HG03108 (cell line): ENCODE measurements around the gene PSKH1.
"Not testable (repeated sequence)": the region's sequence is repeated elsewhere in the genome, so short reads cannot be mapped to it uniquely, and the experiment has no call there.

Experiments used
- ATAC-seq: cut with Tn5 transposase; IDR thresholded peaks from one replicate; pipeline ENCODE4 v1.9.1; 2021; ENCODE audit warnings: moderate library complexity; ENCODE audit not compliant: unreplicated experiment

The PSKH1 gene

DNA sequence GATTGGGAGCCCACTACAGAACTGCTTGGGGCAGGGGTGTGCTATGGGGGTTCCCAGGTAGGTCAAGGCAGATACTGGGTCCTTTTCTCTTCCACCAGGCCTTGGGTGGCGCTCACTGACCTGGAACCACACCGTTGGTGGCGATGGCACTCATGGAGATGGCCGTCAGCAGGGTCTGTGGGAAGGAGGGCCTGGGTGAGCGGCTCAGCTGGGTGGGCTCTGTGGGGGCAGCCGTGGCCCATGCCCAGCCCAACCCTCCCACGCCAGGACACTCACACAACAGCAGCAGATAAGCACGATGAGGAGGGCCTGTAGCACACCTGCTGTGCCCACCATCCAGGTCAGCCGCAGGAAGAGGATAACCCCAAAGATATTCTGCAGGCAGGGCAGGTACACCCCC is 64.6 kb downstream of the PSKH1 start:
- ATAC-seq = no peak

DNA sequence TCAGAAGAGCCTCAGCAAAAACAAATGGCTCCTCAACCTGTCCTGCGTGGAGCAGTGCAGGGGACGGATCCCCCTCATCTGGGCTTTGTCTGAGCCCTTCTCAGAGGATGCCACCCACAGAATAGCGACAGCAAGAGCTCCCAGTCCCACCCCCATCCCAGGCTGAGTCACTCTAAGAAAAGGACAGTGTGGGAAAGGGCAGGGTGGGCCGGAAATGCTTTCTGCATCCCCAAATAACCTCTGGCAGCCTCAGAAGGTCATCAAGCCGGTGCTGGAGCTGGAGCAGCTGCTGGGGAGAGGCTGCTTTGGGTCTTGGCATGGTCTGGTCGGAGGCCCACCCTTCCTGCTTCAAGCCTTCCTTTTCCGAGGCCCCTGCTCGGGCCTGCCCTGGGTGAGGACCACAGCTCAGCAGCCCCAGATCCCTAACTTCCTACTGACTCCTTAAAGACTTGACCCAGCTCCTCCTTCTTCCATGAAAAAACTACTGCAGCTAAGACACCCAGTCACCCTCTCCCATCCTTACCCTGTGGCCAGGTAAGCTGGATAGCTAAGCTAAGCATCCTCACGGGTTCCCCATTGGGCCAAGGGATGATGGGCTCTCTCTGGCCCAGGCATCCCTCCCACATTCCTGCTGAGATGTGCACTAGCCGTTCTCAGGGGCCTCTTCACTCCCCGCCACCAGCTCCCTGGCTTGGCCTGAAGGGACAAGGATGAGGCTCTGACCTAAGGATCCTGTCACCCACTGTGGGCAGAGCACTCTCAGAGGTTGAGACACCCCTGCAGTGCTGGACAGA is 66.7 kb downstream of the PSKH1 start:
- no peak for ATAC-seq

DNA sequence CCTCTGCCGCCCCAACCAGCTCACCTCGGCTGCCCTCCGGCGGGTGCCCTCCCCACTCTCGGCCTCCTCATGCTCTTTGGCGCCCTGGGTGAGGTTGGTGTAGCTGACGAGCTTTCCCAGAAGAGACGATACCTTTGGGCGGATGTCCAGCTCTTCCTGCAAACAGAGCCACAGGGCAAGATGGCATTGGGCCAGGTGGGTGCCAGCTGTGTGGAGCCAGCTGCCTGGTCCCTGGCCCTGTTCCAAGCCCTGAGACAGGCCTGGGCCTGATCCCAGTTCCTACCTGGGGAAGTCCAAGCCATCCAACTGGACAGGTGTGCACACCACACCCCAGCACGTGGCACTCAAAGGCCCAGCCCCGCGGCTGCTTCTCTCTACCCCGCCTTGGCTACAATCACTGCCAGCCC is 68.5 kb downstream of the PSKH1 start:
- ATAC-seq = no peak

DNA sequence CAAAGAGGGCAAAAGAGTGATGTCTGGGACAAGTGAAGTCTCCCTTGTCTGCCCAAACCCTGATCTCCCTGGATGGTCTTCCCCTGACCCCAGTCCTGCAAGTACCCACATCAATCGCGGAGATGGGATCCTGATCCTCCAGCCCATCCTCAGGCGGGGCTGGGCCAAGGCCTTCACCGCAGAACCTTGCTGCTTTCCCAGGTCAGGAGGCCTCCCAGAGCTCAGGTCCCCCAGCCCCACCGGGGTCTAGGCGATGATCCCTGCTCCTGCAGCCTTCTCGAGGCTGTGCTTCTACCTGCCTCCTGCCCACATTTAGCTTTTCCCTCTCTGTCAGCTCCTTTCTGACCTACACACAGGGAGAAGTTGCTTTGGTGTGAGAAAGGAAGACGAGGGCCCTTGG is 69.1 kb downstream of the PSKH1 start:
- ATAC-seq = no peak

DNA sequence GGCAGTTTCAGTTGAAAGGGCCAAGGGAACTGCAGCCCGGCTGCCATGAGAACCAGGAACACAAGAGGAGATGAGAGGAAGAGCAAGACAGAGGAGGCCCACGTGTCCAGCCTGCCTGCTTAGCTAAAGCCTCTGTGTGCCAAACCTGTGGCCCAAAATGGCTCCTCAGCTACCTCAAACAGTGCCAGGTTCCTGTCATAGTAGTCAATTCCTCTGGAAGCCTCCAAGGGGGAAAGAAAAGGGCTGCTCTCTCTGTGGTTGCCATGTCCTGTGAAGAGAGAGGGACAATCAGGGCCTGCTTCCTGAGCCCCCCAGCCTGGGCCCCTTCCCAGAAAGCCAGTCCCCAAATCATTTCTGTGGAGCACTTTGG is 70.2 kb downstream of the PSKH1 start:
- no peak for ATAC-seq

DNA sequence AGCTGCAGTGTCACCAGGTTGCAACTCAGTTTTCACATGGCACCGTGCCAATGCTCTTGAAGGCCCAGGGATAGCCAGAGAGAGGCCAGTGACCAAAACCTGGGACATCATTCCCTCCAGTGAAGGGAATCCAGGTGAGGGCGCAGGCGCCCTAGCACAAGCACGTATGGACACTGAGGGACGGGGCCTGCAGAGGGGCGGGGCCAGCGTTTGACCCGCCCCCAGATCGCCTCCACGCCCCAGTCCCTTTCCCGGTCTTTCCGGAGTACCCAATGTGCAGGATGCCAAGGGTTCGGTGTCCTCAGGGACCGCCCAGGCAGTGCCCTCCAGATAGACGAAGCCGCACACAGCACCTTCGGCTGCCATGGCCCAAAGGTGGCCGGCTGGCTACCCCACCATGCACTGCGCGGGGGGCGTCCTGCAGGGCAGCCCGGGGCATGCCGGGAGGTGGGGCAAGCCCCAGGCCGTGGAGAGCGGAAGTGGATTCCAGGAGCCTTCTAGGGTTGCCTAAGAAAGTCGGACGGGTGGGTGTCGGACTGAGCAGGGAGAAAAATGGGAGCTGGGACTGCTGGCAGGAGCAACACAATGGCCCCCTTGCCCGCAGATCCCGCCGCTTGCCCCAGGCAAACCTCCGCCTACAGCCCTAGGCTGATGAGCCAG is 70.7 kb downstream of the PSKH1 start:
- ATAC-seq = no peak

DNA sequence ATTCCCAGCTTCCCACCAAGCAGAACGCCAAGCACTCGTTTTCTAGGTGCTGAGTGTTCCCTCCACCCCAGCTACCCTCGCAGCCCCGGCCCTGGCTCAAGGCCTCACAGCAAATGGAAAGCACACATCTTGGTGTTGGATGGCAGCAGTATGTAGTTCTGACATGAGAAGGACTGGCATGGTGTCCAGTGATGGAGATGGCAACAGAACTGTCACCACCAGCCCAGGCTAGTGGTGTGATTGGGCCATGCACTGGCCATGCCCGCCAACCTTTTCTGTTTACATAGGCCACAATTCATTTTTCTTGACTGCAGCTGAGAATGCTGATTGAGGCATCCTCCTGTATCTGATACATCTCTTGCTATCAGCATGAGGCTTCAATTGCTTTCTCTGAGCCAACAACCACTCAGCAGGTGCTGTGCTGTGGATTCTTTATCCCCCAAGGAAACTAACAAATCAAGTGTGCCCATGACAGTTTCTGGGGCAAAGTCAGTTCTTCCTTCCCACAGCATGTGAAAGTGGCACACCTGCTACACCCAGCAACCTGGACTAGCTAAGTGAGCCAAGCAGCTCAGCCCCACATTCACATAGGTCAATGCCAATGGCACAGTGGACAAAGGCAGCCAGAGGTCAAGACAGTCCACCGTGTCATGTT is 71.5 kb downstream of the PSKH1 start:
- no peak for ATAC-seq

DNA sequence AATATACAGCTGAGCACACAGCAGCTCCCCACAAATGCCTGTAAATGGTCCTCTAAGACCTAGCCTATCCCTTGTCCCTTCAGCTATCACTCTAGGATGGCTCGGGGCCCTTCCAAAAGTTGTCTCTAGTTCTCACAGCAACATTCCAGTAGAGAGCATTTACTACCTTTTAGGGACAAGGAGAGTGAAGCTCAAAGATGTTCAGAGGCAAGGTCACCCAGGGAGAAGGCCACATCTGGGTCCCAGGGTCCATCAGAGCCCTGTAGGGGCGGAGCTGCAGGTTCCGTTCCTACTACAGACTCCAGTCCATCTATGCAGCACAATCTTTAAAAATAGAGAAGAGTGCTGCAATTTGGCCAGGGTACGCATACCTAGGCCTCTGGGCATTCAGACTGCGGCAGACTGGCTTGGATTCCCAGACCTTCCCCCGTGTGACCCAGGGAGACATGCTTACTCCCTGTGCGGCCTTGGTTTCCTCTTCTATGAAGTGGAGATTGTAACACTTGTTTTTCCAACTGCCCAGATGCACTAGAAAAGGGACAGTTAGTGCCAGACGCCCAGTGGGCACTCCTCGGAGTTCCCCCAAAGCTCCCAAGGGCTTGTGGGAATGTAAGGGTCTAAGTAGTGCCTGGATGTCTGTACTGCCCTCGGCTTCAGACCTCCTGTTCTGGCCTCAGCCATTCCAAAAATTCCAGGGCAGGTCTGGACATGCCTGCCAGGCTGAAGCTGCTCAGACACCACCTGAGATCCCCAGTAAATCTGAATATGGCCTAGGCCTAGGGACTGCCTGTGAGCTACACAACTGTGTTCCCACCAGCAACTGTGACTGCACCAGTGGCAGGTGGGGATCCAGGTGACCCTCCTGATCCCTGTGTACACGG is 72.9 kb downstream of the PSKH1 start:
- ATAC-seq = no peak

DNA sequence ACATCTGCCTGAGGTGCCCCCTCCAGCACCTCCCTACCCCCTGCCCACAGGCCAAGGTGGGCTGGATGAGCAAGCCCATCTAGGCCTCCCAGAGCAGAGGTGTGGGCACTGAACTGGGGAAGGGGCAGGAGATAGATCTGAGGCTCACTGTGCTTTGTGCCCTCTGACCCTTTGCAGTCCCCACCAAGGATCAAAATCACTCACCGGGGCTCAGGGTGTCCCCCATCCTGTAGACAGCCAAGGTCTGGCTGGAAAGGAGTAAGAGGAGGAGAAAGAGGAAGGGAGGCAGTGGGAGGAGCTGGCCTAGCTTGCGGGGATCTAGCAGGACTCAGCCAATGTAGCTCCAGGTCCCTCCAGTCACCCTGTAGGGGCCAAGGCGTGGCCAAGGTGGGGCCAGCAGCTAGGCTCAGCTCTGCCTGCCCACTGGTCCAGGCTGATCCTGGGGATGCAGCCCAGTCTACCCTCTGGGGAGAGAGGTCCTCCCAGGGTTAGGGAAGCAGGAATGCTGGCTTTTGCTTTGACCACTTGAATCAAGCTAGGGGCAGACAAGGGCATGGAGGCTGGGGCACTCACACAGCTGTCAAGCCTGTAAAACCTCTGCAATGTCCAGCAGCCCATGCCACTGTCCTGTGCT is 73.6 kb downstream of the PSKH1 start:
- ATAC-seq = no peak

DNA sequence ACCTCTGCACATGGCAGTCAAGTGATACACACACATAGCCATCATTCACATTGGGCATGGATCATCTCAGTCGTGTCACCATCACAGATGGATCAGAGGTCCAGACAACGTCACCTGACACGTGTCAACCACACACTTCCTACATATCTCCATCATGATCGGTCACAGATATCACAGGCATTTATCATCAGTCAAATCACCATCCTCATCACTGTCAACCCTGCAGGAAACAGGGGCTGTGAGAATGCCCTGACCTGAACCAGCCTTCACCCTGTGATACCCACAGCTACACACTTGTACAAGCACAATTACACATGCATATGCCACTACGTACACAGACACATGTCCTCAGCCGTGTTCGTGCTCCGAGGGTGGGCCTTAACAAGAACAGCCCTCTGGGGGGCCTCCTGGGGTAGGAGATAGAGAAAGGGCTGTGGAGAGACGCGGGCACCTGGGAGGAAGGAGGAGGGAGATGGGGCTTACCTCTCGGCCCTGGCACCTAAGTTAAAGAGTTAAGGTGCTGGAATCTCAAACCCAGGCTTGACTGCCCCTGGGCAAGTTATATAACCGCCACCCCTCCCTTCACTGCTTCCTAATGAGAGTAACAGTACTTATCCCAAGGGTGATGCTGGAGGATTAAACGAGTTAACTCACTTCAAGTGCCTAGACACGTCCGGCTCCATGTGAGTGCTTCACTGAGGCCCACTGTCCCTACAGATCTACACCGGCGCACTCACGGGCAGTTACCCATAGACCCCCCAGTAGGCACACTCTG is 74.3 kb downstream of the PSKH1 start:
- ATAC-seq = no peak

DNA sequence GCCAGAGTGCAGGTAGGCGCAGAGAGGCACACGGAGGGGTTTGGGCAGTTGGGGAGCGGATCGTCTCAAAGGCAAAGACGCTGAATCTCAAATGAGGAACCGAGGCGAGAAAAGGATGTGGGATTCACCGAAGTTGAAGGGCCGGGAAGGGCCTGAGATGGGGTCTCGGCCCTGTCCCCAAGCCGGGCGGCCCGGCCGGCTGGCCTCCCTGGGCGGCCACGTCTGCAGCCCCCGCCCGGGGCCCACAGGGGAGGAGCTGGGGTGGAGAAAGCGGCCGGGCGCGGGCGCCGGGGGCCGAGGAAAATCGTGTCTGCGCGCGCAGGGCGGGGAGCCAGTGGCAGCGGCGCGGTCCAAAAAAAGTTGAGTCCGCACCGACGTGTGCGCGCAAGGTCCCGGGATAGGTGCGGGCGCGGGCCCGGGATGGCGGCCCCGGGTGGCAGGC is 74.9 kb downstream of the PSKH1 start:
- ATAC-seq = peak; percentile 18

DNA sequence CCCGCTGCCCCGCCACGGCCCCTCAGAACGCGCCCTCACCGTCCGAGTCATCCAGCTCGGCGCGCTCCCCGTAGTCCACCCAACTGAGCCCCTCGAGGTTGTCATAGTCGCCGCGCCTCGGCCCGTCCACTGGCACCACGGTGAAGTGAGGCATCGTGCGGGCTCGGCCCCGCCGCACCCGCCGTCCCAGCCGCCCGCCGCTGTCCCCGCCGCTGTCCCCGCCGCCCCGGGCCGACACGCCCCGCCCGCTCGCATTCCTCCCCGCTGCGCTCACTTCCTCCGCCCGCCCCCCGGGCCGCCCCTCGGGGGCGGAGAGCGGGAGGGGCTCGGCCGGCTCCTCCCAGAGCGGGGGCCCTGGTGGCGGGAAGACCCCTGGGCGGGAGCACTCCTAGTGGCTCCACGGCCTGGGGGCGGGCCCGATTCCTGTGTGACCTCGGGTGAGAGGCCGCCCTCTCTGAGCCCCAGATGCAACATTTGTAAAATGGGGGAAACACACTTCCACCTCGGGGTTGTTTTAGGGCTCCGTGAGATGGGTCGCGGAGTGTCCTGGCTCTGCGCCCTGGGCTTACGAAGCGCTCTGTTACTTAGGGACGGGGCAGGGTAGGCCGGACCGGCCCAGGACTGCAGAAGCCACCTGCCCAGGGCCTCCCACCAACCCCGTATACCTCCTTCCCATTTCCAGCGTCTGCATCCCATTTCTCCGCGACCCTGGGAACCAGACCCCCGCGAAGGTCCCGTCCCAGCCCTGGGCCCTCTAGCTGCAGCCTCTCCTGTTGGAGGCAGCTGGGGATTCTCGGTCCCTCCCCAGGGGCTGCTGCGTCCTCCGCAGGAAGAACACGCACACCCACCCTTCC is 75.6 kb downstream of the PSKH1 start, which contains the start of gene SLC12A4:
Gene SLC12A4, minus strand, starts transcription at position 238 of the 854 bp plus-strand sequence. Its CDS starts 84 bp downstream, at position 154.
- peak; percentile 81 for ATAC-seq

DNA sequence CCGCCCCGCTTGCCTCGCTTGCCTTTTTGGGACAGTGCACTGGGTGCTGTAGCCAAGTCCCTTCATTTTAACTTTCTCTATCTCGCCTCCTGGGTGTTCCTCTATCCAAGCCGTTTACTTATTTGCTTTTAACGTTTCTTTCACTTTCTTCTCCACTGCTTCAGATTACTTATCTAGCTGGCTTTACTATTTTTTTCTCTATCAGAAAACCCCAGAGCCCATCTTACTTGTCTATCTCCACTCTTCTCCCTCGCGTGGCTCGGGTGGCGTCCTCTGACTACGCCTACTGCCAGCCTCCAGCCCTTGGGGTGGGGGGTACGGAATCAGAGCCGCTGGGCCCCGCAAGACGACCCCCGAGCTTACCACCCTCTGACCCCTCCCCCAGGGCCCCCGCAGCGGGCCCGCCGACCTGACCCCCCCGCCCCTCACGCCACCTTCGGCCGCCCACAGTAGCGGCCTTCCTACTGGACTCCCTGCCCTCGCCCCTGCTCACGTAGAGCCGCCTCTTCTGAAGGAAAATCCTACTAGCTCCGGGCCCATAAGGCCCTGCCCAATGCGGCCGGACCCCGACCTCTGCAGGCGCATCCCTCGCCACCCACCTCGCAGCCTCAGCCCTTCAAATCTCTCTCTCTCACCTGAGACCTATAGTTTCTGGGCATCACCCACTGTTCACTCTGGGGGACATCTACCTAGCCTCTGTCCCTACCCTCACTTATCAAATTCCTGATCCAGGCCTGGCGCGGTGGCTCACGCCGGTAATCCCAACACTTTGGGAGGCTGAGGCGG is 76.4 kb downstream of the PSKH1 start:
- no peak for ATAC-seq

DNA sequence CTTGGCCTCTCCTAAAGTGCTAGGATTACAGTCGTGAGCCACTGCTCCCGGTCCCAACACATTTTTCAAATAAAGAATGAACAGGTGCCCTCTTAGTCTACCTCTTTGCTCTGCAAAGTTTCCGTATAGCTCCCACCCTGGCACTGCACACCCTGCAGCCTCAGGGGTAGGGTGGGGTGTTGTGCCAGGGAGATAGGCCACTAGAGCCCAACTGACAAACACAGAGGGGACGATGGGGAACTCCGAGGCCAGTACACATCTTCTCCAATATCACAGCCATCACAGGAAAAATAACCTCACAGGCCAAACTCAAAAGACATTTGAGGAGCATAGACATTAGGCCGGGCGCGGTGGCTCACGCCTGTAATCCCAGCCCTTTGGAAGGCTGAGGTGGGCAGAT is 78.1 kb downstream of the PSKH1 start:
- ATAC-seq = no peak

DNA sequence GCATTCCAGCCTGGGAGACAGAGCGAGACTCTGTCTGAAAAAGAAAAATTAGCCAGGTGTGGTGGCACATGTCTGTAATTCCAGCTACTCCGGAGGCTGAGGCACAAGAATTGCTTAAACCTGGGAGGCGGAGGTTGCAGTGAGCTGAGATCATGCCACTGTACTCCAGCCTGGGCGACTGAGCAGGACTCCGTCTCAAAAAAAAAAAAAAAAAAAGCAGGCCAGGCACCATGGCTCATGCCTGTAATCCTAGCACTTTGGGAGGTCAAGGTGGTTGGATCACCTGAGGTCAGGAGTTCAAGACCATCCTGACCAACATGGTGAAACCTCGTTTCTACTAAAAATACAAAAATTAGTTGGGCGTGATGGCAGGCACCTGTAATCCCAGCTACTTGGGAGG is 79.2 kb downstream of the PSKH1 start:
- ATAC-seq = not testable (repeated sequence)

DNA sequence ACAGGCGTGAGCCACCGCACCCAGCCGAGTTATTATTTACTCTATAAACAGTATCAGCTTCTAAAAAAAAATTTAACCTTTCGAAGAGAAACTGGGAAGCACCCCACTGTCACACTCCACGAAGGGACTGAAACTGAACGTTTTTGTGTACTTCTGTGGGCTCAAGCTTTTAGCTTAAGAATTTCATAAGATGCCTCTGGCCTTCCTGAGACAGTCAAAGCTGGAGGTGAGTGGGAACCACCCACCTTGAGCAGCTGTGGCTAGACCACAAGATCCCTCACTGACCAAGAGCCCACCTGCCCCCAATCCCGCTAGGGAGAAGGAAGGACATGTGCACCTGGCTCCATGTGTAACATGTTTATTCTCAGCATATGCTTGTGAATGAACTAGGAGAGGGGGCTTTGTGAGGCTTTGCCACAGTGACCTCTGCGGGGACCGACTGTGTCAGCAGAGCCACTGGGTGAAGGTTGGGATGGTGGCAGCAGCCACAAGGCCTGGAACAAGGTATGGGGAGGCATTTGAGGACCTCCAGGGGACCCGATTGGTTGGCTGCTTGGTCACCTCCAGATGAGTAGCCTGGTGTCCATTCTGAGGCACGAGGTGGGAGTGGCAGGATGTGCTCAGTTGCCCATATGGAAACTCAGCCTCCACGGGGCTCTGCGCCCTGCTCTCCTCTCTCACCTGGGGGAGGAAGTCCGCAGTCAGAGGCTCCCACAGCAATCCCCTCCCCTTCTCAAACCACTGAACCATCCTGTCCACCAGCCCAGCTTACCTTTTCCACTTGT is 82.5 kb downstream of the PSKH1 start:
- ATAC-seq = no peak

DNA sequence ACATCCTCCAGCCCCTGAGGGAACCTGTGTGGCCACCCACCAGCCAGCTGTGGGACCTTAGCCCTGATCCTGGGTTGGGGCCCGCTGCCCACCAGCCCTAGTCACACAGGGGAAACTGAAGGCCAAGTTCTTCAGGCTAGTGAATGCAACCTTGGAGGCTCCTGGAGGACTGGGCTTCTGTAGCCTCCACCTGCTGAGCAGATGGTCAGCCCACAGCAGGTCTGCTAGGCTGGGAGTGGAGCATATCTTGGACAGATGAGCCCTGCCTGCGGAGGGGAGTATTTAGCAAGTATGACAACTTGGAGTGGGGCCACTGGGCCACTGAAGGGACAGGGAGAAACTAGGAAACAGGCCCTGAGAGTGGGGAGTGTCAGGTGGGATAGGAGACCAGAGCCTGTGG is 83.2 kb downstream of the PSKH1 start:
- ATAC-seq = no peak
